SKM-1 (cell line): Measurements from ENCODE around the gene OTOGL.
"Not testable (repeated sequence)": the region's sequence is repeated elsewhere in the genome, so short reads cannot be mapped to it uniquely, and the experiment has no call there.

ENCODE experiments used
- DNase-seq: peaks from one replicate; lab custom pipeline; 2025; ENCODE audit not compliant: unreplicated experiment; lab: John Stamatoyannopoulos, UW

OTOGL gene

GRCh38 chr12:80268924-80269749 lies 169.8 kb downstream of the OTOGL start:
- no peak for DNase-seq

GRCh38 chr12:80269803-80270552 lies 170.6 kb downstream of the OTOGL start:
- no peak for DNase-seq

- DNase-seq = no peak
Measured at GRCh38 chr12:80271780-80272179, 172.4 kb downstream of the OTOGL start.

- DNase-seq = no peak
Measured at GRCh38 chr12:80272387-80272915, 173.1 kb downstream of the OTOGL start.

GRCh38 chr12:80273144-80273543 lies 173.8 kb downstream of the OTOGL start:
- DNase-seq = no peak

GRCh38 chr12:80277732-80278131 lies 178.4 kb downstream of the OTOGL start:
- DNase-seq = no peak

GRCh38 chr12:80282226-80282625 lies 182.9 kb downstream of the OTOGL start:
- DNase-seq = no peak

GRCh38 chr12:80282761-80283160 lies 183.4 kb downstream of the OTOGL start:
- no peak for DNase-seq

GRCh38 chr12:80291108-80291754 lies 191.9 kb downstream of the OTOGL start:
- DNase-seq = no peak

- DNase-seq = no peak
Measured at GRCh38 chr12:80293347-80293746, 194.0 kb downstream of the OTOGL start.

- DNase-seq = no peak
Measured at GRCh38 chr12:80293759-80294158, 194.4 kb downstream of the OTOGL start.

- no peak for DNase-seq
Measured at GRCh38 chr12:80299219-80299618, 199.9 kb downstream of the OTOGL start.

- no peak for DNase-seq
Measured at GRCh38 chr12:80299976-80300375, 200.6 kb downstream of the OTOGL start.

- DNase-seq = not testable (repeated sequence)
Measured at GRCh38 chr12:80307436-80307835, 208.1 kb downstream of the OTOGL start.

GRCh38 chr12:80313209-80313608 lies 213.9 kb downstream of the OTOGL start:
- DNase-seq = no peak

- DNase-seq = no peak
Measured at GRCh38 chr12:80314741-80315140, 215.4 kb downstream of the OTOGL start.

- no peak for DNase-seq
Measured at GRCh38 chr12:80316222-80316621, 216.9 kb downstream of the OTOGL start.

- DNase-seq = no peak
Measured at GRCh38 chr12:80317307-80317706, 218.0 kb downstream of the OTOGL start.

GRCh38 chr12:80317899-80318298 lies 218.6 kb downstream of the OTOGL start:
- DNase-seq = no peak

- no peak for DNase-seq
Measured at GRCh38 chr12:80320121-80320678, 220.9 kb downstream of the OTOGL start.

- no peak for DNase-seq
Measured at GRCh38 chr12:80321653-80322052, 222.3 kb downstream of the OTOGL start.
